Epithelial cell of esophagus (primary cell): Measurements from ENCODE around the gene IQCC.

Experiments used
- DNase-seq: peaks from one replicate; pipeline ENCODE4 v3.0.0; 2010; ENCODE audit warnings: low read depth
- H3K4me3 ChIP-seq: 2 replicates; pipeline ENCODE4 v1.5.1; 2011; ENCODE audit warnings: mild to moderate bottlenecking, low read length, control low read depth
- CTCF ChIP-seq: IDR thresholded peaks from 2 replicates; pipeline ENCODE4 v1.5.1; 2011; ENCODE audit warnings: low read depth, mild to moderate bottlenecking, low read length, control low read depth, inconsistent platforms; ENCODE audit not compliant: insufficient read depth; ENCODE audit errors: missing control alignments

The IQCC gene

GRCh38 chr1:32216566-32216965, 11.1 kb downstream of the IQCC start:
- DNase-seq, result no peak
- TF ChIP-seq CTCF, result no peak
- no peak overlapping the region for H3K4me3 ChIP-seq

- DNase-seq, result no peak
- H3K4me3 ChIP-seq, result no peak overlapping the region
- no peak for TF ChIP-seq CTCF
Observed at GRCh38 chr1:32219022-32219421, 13.6 kb downstream of the IQCC start.

GRCh38 chr1:32220746-32221580, 15.5 kb downstream of the IQCC start:
- no peak for TF ChIP-seq CTCF
- H3K4me3 ChIP-seq, result peak overlapping the region; percentile 98

GRCh38 chr1:32221581-32221979, 16.1 kb downstream of the IQCC start:
- no peak for DNase-seq
- TF ChIP-seq CTCF, result no peak
- H3K4me3 ChIP-seq, result peak overlapping the region; percentile 98

More at GRCh38 chr1:32220746-32221580, 15.5 kb downstream of the IQCC start:
- DNase-seq, result no peak

- DNase-seq, result peak; percentile 93
- peak within 1 kb of the TSS; percentile 98 for H3K4me3 ChIP-seq
- TF ChIP-seq CTCF, result no peak
Observed at GRCh38 chr1:32221980-32222755, 16.7 kb downstream of the IQCC start, which contains the start of the genes EIF3I and TMEM234. Gene EIF3I (plus strand): TSS chr1:32222407. CDS start chr1:32222442, 35 bp downstream. Gene TMEM234 (minus strand): TSS chr1:32222353. CDS start chr1:32222322, 31 bp downstream.

- no peak overlapping the region for H3K4me3 ChIP-seq
- TF ChIP-seq CTCF, result no peak
- DNase-seq, result no peak
Observed at GRCh38 chr1:32223683-32224082, 18.2 kb downstream of the IQCC start.
